ENCODE data around the gene CIDEA.

The CIDEA gene

DNA sequence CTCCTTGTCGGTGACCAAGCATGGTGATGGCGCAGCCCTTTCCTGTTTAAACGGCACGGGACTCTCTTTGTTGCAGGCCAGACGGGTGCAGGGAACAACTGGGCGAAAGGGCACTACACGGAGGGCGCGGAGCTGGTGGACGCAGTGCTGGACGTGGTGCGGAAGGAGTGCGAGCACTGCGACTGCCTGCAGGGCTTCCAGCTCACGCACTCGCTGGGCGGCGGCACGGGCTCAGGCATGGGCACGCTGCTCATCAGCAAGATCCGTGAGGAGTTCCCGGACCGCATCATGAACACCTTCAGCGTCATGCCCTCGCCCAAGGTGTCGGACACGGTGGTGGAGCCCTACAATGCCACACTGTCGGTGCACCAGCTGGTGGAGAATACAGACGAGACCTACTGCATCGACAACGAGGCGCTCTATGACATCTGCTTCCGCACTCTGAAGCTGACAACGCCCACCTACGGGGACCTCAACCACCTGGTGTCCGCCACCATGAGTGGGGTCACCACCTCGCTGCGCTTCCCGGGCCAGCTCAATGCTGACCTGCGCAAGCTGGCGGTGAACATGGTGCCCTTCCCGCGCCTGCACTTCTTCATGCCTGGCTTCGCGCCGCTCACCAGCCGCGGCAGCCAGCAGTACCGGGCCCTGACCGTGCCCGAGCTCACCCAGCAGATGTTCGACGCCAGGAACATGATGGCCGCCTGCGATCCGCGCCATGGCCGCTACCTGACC, 71.0 kb downstream of the CIDEA start:
- DNase-seq, result no peak

DNA sequence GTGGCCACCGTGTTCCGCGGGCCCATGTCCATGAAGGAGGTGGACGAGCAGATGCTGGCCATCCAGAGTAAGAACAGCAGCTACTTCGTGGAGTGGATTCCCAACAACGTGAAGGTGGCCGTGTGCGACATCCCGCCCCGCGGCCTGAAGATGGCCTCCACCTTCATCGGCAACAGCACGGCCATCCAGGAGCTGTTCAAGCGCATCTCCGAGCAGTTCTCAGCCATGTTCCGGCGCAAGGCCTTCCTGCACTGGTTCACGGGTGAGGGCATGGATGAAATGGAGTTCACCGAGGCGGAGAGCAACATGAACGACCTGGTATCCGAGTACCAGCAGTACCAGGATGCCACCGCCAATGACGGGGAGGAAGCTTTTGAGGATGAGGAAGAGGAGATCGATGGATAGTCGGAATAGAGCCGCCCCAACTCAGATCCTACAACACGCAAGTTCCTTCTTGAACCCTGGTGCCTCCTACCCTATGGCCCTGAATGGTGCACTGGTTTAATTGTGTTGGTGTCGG, 71.6 kb downstream of the CIDEA start:
- no peak for DNase-seq

DNA sequence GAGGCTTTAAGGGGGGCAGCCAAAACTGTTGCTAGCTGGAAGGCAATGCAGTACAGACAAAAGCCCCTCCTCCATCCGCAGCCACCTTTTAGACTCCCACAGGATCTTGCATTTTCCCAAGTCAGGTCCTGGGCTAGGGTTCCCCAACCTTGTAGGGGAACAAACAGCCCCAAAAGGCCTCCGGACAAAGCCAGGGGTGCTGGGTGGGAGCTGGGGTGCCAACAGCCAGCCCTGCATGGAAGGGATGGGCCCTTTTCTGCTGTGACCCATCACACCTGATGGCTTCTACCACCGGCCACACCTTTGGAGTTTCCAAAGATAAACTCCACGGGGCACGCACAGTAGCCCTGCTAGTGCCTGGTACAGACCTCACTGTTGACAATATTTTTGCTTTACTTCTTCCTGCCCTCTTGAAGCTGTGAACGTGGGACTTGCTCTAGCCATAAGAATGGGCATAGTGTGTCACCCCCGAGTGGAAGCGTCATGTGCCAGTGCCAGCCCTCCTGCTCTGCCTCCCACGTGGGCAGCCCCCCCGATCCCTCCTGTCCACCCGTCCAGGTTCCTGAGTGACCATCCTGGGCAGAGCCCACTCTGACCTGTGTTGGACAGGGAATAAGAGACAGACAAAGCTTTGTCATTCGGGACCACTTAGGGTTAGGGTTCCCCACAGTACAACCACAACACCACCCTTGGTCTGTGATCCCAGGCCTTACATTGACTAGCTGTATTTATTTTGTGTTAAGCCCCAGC, 72.7 kb downstream of the CIDEA start:
- DNase-seq, result no peak
